GM21737 (cell line): Measurements from ENCODE around the gene CUL4B.
"Not testable (repeated sequence)": the region's sequence is repeated elsewhere in the genome, so short reads cannot be mapped to it uniquely, and the experiment has no call there.

Experiments
- ATAC-seq: cut with Tn5 transposase; IDR thresholded peaks from one replicate; pipeline ENCODE4 v1.9.1; 2021; ENCODE audit warnings: mild to moderate bottlenecking, moderate library complexity; ENCODE audit not compliant: unreplicated experiment

CUL4B gene

GRCh38 chrX:120534413-120535205 is 26.2 kb downstream of the CUL4B start:
- ATAC-seq, result no peak

GRCh38 chrX:120522820-120523219 is 37.9 kb downstream of the CUL4B start:
- no peak for ATAC-seq

DNA sequence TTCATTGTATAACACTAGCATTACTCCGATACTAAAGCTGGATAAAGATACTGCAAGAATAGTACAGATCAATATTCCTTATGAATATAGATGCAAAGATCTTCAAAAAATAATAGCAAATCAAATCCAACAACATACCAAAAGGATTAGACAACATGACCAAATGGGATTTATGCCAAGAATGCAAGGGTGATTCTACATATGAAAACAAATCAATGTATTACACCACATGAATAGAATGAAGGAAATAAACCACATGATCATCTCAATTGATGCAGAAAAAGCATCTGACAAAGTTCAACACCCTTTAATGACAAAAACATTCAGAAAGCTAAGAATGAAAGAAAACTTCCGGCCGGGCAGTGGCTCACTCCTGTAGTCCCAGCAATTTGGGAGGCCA is 42.8 kb downstream of the CUL4B start:
- no peak for ATAC-seq

DNA sequence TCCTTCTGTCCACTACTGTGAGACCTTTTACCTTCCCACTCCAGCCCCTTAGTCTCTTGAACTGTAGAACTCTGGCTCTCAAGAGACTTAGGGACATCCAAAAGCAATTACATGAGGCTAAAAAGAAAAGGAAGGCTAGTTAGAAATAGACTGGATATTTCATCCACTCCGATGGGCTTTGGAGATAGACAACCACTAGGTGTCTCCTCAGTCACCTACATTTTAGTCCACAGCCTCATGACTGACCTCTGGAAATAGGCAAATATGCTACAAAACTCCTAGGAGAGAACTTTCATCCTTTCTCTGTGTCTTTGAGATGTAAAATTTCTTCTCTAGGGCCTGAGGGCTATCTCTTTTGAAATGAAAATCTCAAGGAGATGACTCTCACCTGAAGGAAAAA is 46.5 kb downstream of the CUL4B start:
- no peak for ATAC-seq

DNA sequence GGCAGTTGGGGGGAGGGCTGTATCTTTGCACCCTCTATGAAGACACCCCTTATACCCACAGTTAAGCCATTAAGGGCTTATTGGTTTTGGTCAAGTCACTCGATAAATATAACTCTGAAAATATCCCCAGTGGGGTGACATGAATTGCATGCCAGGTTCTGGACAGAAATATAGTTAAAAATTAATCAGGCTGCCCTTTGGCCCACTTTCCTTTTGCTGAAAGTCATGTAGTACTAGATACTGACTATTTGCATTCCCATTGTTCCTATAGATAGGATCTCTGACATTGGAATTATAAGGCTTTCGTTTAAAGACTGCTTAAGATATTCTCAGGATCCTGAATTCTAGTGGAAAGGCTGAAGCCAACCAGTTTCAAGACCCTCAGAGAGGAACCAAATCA is 48.1 kb downstream of the CUL4B start:
- no peak for ATAC-seq

DNA sequence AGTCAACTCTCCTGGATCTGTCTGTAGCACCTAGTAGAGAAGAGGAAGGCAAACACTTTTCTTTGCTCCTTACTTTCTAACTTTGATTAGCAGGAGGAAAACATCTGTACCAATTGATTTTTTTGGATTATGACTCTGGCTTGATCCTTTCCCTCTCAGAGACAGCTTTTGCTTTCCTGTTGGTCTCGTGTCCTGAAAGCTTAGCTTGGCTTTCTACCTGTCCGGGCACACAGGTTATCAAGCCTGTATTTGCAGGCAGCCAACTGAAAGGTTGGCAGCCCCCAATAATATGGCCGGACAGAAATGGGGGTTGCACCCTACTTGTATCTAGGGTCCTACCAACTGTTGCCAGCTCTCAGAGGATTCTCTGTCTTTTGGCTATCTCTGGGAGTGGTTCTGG is 48.5 kb downstream of the CUL4B start:
- no peak for ATAC-seq

DNA sequence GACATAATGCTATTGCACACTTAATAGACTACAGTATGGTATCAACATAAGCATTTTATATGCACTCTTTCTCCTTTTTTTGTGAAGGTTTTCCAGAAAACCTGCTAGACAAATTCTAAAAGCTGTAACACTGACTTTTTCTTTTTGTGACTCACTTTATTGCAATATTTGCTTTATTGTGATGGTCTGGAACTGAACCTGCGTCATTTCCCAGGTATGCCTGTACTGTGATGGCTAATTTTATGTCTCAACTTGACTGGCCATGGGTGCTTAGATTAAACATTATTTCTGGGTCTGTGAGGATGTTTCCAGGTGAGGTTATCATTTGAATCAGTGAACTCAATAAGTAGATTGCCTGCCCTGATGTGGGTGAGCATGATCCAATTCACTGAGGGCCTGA is 56.2 kb downstream of the CUL4B start:
- no peak for ATAC-seq

DNA sequence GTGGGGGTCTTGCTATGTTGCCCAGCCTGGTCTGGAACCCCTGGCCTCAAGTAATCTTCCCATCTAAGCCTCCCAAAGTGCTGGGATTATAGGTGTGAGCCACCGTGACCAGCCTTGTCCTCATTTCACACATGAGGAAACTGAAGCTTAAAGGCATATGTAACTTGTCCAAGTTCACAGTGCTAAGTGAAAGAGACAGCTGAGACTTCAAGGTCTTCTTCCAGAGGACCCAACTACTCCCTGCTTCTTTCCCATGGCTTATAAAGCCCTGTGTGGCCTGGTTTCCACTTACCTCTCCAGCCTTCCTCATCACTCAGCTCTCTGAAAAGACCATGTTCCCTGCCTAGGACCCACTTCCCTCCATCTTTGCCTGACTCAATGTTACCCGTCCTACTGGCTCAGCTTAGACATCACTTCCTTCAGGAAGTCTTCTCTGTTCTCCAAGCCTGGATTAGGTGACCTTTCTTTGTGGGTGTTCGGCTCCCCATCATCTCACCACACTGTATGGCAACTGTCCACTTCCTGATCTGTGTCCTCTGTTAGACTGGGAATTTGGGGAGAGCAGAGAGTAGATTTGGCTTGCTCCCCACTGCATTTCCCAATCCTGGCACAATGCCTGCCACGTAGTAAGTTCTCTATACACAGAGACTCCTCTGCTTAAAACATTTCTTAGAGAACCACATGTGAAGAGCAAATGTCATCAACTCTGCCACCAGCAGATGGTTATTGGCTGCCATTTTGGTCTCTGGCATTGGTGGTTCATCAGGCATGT is 61.3 kb downstream of the CUL4B start:
- no peak for ATAC-seq

- not testable (repeated sequence) for ATAC-seq
Measured at GRCh38 chrX:120490119-120490518, 70.6 kb downstream of the CUL4B start.

GRCh38 chrX:120486786-120487185 is 74.0 kb downstream of the CUL4B start:
- no peak for ATAC-seq

DNA sequence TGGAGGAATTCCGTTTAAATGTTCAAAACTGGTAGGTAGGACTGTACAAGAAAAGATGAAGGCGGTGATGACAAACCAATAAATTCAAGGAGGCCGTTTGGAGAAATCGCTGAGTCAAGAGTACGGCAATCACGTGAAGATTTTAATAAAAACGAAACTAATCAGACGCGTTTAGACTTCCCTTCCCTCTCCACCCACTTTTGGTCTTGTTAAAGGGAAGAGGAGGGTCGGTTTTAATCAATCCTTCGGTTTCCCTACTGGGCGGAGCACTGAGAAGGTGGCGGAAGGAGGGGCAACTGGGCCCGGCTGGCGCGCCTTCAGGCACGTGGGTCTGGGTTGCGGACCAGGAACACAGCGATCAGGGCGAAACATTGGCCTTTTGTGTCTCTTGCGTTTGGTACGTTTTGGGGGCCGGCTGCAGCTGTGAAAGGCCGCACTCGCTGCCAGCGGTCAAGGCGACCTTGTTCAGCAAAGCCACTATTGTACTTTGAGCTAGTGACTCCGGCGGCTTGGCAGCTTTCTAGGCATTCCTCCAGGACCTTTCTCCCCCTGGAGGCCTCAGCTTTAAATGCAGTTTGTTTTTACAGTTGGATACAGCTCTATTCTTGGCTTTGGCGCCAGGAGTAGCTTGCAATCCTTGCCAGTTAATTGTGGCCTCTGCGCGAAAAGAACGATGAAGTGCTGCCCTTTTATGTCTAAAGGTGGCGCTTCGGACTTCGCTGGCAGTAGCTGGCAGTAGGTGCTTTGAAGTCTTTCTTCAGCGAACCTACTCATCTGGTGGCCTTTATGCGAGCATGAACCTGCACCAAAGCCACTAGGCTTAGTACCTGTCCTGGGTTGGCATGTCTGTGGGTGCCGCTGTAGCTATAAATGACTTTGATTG is 74.9 kb downstream of the CUL4B start:
- ATAC-seq, result peak; percentile 67

- ATAC-seq, result no peak
Measured at GRCh38 chrX:120485315-120485637, 75.5 kb downstream of the CUL4B start.

- ATAC-seq, result no peak
Measured at GRCh38 chrX:120477453-120477852, 83.3 kb downstream of the CUL4B start.

- no peak for ATAC-seq
Measured at GRCh38 chrX:120476714-120477113, 84.0 kb downstream of the CUL4B start.

- not testable (repeated sequence) for ATAC-seq
Measured at GRCh38 chrX:120475447-120475846, 85.3 kb downstream of the CUL4B start.
